ENCODE results near the gene CRACR2A.

DNA sequence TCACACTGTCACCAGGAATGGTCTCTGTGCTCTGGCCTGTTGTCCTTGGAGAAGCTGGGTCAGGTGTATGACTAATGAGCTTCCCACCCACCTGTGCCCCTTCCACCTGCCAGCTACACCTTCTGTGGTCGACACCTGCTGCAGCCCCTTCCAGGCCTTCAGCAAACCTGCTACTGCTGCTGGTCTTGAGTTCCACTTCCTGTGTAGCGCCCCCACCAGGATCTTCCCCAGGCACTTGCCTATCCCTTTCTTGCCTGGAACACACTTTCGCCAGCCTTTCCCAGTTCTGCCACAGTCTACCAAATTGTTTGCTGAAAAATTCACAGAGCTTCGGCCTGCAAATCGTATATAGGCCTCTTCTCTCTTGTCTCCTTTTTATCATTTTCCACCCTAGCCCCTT lies 75.3 kb downstream of the CRACR2A start:
- TF ChIP-seq CBFB (IDR thresholded peaks at IDR 0.05; ENCODE audit: low read depth) (no peak), POLR2A (IDR thresholded peaks at IDR 0.05; ENCODE audit: low read depth, low read length) (no peak), NRF1 (conservative IDR thresholded peaks at IDR 0.05; ENCODE audit: low read depth, low read length) (no peak), NFIC (IDR thresholded peaks at IDR 0.05; ENCODE audit: low read depth, low read length) (no peak), SRF (IDR thresholded peaks at IDR 0.05; ENCODE audit: low read depth in 2 of 2, low read length in 2 of 2) (no peak)
- TF ChIP-seq, protein P1, sequence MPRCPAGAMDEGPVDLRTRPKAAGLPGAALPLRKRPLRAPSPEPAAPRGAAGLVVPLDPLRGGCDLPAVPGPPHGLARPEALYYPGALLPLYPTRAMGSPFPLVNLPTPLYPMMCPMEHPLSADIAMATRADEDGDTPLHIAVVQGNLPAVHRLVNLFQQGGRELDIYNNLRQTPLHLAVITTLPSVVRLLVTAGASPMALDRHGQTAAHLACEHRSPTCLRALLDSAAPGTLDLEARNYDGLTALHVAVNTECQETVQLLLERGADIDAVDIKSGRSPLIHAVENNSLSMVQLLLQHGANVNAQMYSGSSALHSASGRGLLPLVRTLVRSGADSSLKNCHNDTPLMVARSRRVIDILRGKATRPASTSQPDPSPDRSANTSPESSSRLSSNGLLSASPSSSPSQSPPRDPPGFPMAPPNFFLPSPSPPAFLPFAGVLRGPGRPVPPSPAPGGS (IDR thresholded peaks at IDR 0.05; ENCODE audit: borderline replicate concordance, insufficient read depth, low read depth, low read length, poor library complexity, severe bottlenecking), result no peak
- TF ChIP-seq, protein P2, sequence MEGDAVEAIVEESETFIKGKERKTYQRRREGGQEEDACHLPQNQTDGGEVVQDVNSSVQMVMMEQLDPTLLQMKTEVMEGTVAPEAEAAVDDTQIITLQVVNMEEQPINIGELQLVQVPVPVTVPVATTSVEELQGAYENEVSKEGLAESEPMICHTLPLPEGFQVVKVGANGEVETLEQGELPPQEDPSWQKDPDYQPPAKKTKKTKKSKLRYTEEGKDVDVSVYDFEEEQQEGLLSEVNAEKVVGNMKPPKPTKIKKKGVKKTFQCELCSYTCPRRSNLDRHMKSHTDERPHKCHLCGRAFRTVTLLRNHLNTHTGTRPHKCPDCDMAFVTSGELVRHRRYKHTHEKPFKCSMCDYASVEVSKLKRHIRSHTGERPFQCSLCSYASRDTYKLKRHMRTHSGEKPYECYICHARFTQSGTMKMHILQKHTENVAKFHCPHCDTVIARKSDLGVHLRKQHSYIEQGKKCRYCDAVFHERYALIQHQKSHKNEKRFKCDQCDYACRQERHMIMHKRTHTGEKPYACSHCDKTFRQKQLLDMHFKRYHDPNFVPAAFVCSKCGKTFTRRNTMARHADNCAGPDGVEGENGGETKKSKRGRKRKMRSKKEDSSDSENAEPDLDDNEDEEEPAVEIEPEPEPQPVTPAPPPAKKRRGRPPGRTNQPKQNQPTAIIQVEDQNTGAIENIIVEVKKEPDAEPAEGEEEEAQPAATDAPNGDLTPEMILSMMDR (IDR thresholded peaks at IDR 0.05 in 2 of 3, conservative IDR thresholded peaks at IDR 0.05 in 1 of 3; ENCODE audit: control insufficient read depth in 2 of 3, extremely low read depth in 1 of 3, insufficient read depth in 1 of 3, low read depth in 3 of 3, low read length in 3 of 3), result no peak
- TF ChIP-seq, protein P3, sequence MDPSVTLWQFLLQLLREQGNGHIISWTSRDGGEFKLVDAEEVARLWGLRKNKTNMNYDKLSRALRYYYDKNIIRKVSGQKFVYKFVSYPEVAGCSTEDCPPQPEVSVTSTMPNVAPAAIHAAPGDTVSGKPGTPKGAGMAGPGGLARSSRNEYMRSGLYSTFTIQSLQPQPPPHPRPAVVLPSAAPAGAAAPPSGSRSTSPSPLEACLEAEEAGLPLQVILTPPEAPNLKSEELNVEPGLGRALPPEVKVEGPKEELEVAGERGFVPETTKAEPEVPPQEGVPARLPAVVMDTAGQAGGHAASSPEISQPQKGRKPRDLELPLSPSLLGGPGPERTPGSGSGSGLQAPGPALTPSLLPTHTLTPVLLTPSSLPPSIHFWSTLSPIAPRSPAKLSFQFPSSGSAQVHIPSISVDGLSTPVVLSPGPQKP (IDR thresholded peaks at IDR 0.05; ENCODE audit: low read depth, low read length), result no peak

All from GM12878 (cell line).